CD4-positive, alpha-beta T cell treated with Interleukin-21 for 1 hour (primary cell): Measurements from ENCODE around the gene C19orf47.
A peak's percentile ranks its signal among the peaks of the same experiment; 100 is the strongest.

Source experiments
- DNase-seq: peaks from one replicate; pipeline ENCODE4 v3.0.0-alpha.2; 2020

The C19orf47 gene

GRCh38 chr19:40348125-40348913, at the start of gene C19orf47, which contains the start of gene PLD3:
TSS of gene C19orf47 (minus strand) at chr19:40348397. CDS start at chr19:40341857, 6,540 bp downstream.
TSS of gene PLD3 (plus strand) at chr19:40348695. CDS start at chr19:40366484, 17,789 bp downstream.
- peak; percentile 99 for DNase-seq

- DNase-seq, result no peak
Observed at GRCh38 chr19:40397568-40397906, 49.3 kb upstream of the C19orf47 start.

GRCh38 chr19:40396886-40397567, 48.8 kb upstream of the C19orf47 start:
- DNase-seq, result no peak

- no peak for DNase-seq
Observed at GRCh38 chr19:40395956-40396355, 47.8 kb upstream of the C19orf47 start.

- no peak for DNase-seq
Observed at GRCh38 chr19:40394816-40395210, 46.6 kb upstream of the C19orf47 start.

- no peak for DNase-seq
Observed at GRCh38 chr19:40393894-40394815, 46.0 kb upstream of the C19orf47 start.

GRCh38 chr19:40392894-40393517, 44.8 kb upstream of the C19orf47 start:
- DNase-seq, result no peak

GRCh38 chr19:40392123-40392522, 43.9 kb upstream of the C19orf47 start:
- no peak for DNase-seq

GRCh38 chr19:40390084-40390742, 42.0 kb upstream of the C19orf47 start, which contains the start of gene HIPK4:
TSS of gene HIPK4 (minus strand) at chr19:40390181. CDS start at chr19:40389902, 279 bp downstream.
- DNase-seq, result no peak

- DNase-seq, result no peak
Observed at GRCh38 chr19:40389404-40390083, 41.3 kb upstream of the C19orf47 start.

GRCh38 chr19:40388481-40388880, 40.3 kb upstream of the C19orf47 start:
- DNase-seq, result no peak

GRCh38 chr19:40387155-40387554, 39.0 kb upstream of the C19orf47 start:
- DNase-seq, result no peak

- DNase-seq, result no peak
Observed at GRCh38 chr19:40383668-40384248, 35.6 kb upstream of the C19orf47 start.

GRCh38 chr19:40381321-40381720, 33.1 kb upstream of the C19orf47 start:
- no peak for DNase-seq

- no peak for DNase-seq
Observed at GRCh38 chr19:40380199-40381037, 32.2 kb upstream of the C19orf47 start.

- no peak for DNase-seq
Observed at GRCh38 chr19:40379446-40380198, 31.4 kb upstream of the C19orf47 start.

- DNase-seq, result no peak
Observed at GRCh38 chr19:40378509-40378908, 30.3 kb upstream of the C19orf47 start.

GRCh38 chr19:40377876-40378385, 29.7 kb upstream of the C19orf47 start:
- DNase-seq, result no peak

- no peak for DNase-seq
Observed at GRCh38 chr19:40376286-40376862, 28.2 kb upstream of the C19orf47 start.
